ENCODE measurements around the gene DDI2.
"Not testable (repeated sequence)": the region's sequence is repeated elsewhere in the genome, so short reads cannot be mapped to it uniquely, and the experiment has no call there.

DDI2 gene

GRCh38 chr1:15678578-15678977 lies 61.3 kb downstream of the DDI2 start:
- no peak for DNase-seq (ENCODE audit: low spot score)

DNA sequence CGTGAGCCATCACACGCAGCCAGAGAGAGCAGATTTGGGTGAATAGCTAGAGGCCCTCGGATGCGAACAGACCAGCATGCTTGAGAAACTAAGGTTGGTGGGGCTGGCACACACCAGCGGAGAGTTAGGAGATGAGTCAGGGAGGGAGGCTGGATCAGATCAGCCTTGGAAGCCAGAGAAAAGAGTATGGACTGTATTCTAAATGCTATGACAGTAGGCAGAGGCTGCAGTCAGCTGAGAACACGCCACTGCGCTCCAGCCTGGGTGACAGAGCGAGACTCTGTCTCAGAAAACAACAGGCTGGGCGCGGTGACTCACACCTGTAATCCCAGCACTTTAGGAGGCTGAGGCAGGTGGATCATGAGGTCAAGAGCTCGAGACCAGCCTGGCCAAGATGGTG lies 62.9 kb downstream of the DDI2 start:
- DNase-seq (ENCODE audit: low spot score), result no peak

DNA sequence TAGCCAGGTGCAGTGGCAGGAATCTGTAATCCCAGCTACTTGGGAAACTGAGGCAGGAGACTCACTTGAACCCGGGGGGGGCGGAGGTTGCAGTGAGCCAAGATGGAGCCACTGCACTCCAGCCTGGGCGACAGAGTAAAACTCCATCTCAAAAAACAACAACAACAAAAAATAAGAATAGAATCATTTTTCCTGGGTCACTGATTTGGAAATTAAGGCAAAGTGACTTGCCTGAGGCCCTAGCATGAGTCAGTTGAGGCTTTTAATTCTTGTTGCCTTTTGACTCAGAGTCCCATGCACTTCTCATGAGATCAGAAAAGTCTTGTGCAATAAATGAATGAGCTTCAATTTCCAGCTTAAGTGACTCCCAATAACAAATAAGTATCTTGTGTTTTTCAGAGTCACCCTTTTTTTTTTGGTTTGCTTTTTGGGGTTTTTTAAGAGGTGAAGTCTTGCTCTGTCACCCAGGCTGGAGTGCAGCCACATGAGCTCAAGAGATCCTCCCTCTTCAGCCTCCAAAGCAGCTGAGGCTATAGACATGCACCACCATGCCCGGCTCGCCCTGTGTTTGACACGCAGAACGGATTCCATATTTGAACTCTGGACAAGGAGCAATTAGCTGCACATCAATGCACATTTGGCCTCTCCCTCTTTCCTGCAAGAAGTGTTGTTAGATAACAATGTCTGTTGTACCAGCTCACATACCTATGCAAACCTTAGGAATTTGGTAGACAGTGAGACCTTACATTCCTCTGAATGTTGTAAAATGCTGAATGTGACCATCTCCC lies 63.5 kb downstream of the DDI2 start:
- no peak for DNase-seq (ENCODE audit: low spot score)

- no peak for DNase-seq (ENCODE audit: low spot score)
These were observed 64.4 kb downstream of the DDI2 start for GRCh38 chr1:15681349-15682292.

GRCh38 chr1:15682936-15683341 lies 65.7 kb downstream of the DDI2 start:
- DNase-seq (ENCODE audit: low spot score), result no peak

DNA sequence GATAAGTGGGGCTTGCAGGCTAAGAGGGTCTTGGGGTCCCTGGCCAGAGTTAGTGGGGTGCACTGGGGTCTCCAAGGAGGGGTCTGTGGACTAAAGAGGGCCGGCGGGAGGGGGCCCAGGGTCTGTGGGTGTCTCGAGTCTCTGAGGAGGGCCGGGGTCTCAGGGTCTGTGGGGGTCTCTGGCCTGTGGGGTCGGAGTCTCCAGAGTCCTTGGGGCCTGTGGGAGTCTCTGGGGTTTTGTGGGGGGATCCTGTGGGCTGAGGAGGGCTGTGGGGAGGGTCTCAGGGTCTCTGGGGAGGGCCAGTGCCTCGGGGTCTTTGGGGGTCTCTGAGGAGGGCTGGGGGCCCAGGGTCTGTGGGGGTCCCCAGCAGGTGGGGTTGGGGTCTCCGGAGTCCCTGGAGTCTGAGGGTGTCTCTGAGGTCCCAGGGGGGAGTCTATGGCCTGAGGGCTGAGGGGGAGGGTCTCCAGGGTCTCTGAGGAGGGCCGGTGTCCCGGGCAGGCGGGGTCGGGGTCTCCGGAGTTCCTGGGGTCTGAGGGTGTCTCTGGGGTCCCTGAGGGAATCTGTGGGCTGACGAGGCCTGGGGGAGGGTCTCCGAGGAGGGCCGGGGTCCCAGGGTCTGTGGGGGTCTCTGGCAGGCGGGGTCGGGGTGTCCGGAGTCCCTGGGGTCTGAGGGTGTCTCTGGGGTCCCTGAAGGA lies 66.2 kb downstream of the DDI2 start:
- DNase-seq (ENCODE audit: low spot score), result no peak

DNA sequence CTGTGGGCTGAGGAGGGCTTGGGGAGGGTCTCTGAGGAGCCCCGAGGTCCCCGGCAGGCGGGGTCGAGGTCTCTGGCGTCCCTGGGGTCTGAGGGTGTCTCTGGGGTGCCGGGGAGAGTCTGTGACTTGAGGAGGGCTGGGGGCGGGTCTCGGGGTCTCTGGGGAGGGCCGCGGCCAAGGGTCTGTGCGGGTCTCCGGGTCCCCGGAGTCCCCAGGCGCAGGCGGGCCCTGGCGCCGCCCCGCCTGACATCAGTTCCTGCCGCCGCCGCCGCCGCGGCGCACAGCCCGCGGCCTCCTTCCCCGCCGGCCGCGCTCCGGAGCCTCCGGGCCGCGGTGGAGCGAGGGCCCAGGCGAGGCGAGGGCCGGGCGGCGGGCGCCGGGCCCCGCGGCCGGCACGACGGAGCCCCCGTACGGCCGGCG lies 66.8 kb downstream of the DDI2 start, which contains the start of gene PLEKHM2:
TSS of gene PLEKHM2 (plus strand) at position 279 of the 420 bp plus-strand sequence. CDS start 239 bp downstream, outside the sequence.
- peak; percentile 56 for DNase-seq (ENCODE audit: low spot score)

DNA sequence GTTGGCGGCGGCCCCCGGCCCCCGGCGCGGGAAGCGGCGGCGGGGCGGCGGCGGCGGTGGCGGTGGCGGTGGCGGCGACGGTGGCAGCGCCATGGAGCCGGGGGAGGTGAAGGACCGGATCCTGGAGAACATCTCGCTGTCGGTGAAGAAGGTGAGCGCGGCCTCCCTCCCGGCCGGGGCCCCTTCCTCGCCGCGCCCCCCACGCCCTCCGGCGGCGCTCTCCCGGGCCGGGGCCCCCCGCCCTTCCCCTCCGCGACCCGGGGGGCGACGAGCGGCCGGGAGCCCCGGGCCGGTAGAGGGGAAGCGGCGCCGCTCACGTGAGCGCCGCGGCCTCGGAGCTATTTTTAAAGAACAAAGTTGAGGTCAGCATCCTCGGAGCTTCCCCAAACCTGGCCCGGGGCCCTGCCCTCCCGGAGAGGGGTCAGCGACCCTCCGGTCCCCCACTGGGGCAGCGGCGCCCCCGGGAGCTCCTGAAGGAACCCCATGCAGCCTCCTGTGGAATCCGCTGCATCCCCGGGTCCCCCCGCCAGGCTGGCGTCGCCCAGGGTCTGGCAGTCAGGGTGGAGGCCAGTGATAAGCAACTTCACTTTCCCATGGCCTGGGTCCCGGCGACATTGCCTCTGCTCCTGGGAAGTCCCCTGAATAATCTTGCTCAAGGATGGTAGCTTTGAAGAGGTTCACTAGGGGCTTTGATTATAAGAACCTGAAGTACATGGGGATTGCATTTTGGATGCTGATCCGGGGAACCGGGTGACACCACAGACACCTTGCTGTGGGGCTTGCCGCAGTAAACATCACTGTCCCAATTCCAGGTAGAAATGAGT lies 67.4 kb downstream of the DDI2 start:
- DNase-seq (ENCODE audit: low spot score), result peak; percentile 57

DNA sequence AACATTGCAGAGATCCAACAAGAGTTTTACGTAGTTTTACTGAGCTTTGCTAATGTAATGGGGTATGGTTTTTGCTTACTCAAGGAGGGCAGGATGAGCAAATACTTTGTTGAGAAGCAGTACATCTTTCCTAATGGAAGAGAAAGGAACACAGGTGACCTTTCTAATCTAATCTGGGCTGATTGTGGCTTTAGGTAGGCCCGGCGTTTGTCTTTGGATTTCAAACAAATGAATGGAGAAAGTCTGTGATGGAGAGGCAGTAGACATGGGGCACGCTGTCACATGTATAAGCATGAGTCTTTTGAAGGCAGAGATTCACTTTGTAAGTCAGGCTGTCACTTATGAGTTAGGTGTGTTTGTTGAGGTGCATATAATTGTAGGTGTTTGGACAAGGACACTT lies 68.6 kb downstream of the DDI2 start:
- no peak for DNase-seq (ENCODE audit: low spot score)

GRCh38 chr1:15687446-15687845 lies 70.2 kb downstream of the DDI2 start:
- DNase-seq (ENCODE audit: low spot score), result no peak

DNA sequence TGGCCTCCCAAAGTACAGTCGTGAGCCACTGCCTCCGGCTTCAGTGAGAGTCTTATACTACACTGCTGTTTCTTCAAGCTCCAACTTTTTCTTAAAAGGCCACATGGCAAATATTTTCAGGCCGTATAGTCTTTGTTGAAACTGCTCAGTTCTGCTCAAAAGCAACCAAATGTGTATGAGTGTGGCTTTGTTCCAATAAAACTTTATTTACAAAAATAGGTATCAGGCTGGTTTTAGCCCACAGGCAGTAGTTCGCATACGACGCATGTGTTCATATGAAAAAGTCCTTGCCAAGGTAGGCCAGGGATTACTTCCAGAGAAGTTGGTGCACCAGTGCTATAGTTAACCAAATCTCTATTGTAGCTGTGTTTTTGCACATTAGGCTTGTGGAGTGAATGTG lies 73.1 kb downstream of the DDI2 start:
- DNase-seq (ENCODE audit: low spot score), result no peak

DNA sequence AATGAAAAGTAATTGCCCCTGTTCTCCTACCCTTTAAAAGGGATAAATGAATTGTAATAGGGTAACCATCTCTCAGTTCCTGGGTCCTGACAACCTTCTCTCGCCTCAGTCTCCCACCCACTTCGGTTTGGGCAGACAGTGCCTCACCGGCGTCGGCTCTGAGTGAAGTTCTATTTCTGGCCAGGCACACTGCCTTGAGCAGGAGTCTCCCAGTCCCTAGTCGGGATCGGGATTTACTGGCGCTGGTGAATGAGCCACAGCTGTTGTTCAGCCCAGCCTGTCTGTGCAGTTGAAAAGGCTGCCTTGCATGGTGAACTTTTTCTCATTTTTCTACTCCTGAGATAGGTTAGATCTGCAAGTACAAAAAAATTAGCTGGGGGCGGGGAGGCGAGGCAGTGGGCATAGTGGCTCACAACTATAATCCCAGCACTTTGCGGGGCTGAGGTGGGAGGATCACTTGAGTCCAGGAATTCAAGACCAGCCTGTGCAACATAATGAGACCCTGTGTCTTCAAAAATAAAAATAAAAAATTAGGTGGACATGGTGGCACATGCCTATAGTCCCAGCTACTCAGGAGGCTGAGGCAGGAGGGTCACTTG lies 74.3 kb downstream of the DDI2 start:
- DNase-seq (ENCODE audit: low spot score), result no peak

DNA sequence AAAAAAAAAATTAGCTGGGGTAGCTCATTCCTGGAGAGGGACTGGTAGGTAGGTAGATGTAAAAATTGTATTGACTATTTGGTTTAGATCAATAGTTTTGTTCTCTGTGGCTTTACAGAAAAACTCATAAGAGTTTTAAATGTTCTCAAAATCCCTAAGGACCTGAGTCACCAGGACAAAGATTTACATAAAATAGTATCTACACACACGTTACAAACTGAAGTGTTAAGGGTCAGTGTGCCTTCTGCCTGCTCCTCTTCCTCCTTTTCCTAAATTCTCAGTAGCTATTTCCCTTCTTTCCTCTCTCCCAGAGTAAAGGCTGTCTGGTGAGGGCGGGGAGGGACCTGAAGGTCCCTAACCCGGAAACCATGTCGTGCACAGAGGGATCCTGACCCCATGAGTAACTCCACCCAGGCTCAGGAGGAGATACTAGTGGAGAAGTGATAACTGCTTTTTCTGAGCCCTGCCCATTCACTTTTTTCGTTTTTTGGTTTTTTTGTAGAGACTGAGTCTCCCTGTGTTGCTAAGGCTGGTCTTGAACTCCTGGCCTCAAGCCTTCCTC lies 74.9 kb downstream of the DDI2 start:
- DNase-seq (ENCODE audit: low spot score), result no peak

- no peak for DNase-seq (ENCODE audit: low spot score)
These were observed 76.1 kb downstream of the DDI2 start for GRCh38 chr1:15693371-15693770.

GRCh38 chr1:15696956-15697521 lies 79.8 kb downstream of the DDI2 start:
- DNase-seq (ENCODE audit: low spot score), result no peak

DNA sequence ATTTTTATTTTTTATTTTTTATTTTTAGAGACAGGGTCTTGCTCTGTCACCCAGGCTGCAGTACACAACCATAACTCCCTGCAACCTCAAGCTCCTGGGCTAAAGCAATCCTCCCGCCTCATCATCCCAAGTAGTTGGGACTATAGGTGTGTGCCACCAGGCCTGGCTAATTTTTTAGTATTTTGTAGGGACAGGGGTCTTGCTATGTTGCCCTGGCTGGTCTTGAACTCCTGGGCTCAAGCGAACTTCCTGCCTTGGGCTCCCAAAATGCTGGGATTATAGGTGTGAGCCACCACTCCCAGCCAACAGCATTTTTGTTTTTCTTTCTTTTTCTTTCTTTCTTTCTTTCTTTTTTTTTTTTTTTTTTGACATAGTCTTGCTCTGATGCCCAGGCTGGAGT lies 80.9 kb downstream of the DDI2 start:
- no peak for DNase-seq (ENCODE audit: low spot score)

- DNase-seq (ENCODE audit: low spot score), result not testable (repeated sequence)
These were observed 82.1 kb downstream of the DDI2 start for GRCh38 chr1:15699321-15699720.

DNA sequence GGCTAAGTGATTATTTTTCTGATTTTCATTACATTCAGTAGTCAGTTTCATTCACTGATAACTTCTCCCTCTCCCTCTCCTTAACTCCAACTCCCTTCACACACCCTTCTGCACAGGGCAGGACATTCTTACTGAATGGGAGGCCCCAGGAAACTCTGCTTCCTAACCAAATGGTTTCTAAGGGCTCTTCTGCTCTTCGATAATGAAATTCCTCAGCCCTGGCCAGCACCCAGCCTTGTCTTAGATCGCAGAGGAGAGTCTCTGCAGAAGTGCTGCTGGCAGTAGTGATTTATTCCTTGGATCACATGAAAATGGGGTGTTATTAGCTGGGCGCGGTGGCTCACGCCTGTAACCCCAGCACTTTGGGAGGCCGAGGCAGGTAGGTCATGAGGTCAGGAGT lies 83.2 kb downstream of the DDI2 start:
- no peak for DNase-seq (ENCODE audit: low spot score)

DNA sequence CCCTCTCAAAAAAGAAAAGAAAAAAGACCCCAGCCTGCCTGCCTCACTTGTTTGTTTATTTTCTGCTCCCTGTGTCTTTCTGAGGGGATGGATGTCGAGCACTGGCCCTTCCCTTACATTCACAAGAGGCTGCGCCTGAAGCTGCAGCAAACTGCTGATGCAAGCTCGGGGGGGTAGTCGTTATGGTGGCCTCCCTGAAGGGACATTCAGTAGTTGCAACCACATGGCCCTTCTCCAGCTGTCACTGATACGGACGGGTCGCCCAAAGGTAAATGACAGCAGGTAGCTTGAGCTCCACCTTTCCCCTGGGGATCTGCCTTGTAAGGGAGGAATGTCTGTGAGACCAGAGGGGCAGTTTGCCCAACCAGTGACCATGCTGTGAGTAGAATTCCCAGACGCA lies 84.5 kb downstream of the DDI2 start:
- DNase-seq (ENCODE audit: low spot score), result no peak

Data from HuH-7 (cell line).